HG03342 (cell line): Measurements from ENCODE around the gene HDAC8.

Source experiments
- ATAC-seq: cut with Tn5 transposase; IDR thresholded peaks from one replicate; pipeline ENCODE4 v1.9.1; 2021; ENCODE audit warnings: mild to moderate bottlenecking, moderate library complexity; ENCODE audit not compliant: unreplicated experiment

HDAC8 gene

DNA sequence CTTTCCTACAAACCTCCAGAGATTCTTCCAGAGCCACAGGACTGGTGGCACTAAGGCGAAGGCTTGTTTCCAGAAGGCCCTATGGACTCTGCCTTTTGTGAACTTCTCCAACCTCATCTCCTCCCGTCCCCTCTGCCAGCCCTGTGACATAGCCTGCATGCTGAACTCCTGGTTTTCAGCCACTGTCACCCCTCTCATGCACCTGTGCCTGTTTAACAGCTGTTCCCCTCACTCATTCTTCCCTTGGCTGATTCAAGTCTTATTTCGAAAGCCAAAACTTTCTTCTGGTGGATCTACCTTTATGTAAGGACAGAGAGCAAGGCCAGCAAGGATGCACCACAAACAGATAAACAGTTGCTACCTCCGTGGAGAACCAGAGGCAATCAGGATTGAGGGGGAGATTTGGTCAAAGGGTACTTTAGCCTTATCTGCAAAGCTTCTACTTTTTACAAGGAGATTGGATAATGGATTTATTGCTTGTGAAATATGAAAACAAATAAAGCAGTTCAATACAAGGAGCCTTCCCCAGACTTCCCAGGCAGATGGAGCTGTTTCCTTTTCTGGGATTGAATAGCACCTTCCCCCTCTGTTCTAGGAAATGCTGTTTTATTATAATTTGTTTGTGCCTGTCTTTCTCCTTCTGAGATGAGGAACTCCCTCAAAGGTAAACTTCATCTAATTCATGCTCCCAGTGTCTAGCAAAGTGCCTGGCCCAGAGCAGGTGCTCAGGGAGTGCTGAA lies 272.6 kb downstream of the HDAC8 start:
- no peak for ATAC-seq

DNA sequence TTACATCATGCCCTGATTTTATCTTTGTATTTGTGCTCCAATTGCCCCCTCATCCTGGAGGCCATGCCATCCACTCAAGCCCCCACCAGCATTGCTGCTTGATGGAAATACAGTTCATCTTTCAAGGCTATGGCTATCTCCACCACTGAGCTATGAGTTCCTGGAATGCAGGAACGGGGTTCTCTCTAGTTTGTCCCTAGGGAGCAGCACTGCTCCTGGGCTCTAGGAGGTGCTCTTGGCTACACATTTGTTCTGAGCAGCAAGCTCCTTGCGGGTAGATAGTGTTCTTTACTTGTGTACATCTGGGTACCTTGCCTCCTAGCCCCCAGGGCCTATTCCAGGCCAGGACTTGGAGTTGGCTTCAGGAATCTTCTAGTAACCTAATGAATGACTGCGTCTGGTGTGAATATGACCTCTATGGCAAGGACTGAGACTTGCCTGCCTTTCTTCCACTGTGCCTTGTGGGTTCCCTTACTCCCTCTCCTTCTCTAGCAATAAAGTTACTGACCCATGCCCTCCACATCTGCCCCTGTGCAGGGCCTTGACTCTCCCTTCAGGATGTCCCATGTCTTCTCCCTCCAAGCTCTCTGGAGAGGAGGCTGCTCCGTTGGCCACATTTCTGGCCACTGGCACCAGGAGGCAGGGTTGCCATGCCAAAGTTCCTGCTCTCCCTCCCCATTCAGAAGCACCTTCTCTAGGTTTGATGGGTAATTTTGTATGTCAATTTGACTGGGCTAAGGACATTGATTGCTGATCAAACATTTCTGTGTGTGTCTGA lies 274.5 kb downstream of the HDAC8 start:
- ATAC-seq, result no peak

DNA sequence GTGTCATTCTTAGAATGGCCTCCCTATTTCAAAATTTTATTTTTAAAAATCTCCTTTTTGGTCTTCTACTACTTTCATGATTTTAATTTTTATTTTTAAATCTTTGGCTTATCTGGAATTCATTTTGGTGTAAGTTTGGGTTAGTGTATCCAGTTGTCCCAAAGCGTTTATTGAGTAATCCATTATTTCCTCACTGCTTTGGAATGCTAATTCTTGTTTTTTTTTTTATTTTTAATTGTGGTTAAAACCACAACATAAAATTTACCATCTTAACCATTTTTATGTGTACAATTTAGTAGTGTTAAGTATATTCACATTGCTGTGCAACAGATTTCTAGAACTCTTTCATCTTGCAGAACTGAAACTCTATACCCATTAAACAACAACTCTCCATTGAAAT lies 275.7 kb downstream of the HDAC8 start:
- ATAC-seq, result no peak

DNA sequence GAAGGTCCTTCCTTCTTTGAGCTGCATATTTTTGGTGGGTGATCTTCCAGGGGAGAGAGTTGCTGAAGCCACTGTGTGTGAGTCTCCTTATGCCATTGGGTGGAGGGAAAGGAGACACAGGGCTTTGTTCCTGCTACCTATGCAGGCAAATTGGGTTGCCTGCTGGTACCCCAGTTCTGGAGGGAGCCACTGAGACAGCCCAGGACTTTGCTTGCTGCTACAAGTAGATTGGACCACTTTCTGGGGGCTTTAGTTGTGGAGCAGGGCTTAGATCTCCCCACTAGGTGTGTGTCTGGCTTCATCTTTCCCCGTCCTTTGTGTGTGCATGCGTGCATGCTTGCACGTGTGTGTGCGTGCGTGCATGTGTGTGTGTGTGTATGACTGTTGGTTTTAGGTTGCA lies 276.9 kb downstream of the HDAC8 start:
- ATAC-seq, result no peak

GRCh38 chrX:72294497-72294896 lies 278.1 kb downstream of the HDAC8 start:
- ATAC-seq, result no peak

- ATAC-seq, result no peak
These were observed 290.3 kb downstream of the HDAC8 start for GRCh38 chrX:72282302-72282701.

DNA sequence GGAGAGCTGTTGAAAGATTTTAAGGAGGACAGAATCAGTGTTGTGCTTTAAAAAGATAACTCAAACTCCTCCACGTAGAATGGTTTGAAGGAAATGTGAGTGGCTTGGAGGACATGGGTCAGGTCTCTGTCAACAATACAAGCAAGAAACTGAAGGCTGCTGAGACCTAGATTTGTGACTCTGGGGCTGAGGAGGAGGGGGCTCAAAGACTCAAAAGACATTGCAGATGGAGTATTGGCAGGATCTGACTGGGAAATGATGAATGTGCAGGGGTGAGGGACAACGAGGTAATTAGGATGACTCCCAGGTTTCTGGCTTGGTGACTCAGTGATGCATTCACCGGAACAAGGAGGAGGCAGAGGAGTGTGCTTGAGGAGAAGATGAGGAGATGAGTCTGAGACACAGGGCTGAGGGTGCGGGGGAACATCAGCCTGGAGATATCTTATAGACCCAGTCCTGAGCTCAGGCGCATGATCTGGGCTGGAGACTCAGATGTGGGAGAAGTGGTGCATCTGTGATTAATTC lies 292.3 kb downstream of the HDAC8 start:
- ATAC-seq, result no peak
